Neural cell (in vitro differentiated cells): ENCODE measurements around the gene SLC50A1. TPM values are rescaled to one million over a fixed set of nuclear protein-coding genes. Genes with fewer than 3 reads are reported as not detected.

Experiments
- H2AFZ ChIP-seq: fragments of 200-600, 300-800 bp; sonication (generic), shearing (Covaris generic); 2 replicates; pipeline ENCODE4 v1.6.0; 2014; ENCODE audit warnings: low read depth, mild to moderate bottlenecking, antibody characterized with exemption, low read length, moderate library complexity
- H3F3A ChIP-seq: fragments of 200-600 bp; shearing (Covaris generic); 2 replicates; pipeline ENCODE4 v1.6.1; 2016; ENCODE audit warnings: mild to moderate bottlenecking, moderate library complexity, mixed read lengths, antibody characterized with exemption, low read length; ENCODE audit not compliant: insufficient read depth, poor library complexity, severe bottlenecking
- H3K27ac ChIP-seq: fragments of 200-600, 300-800 bp; sonication (generic), shearing (Covaris generic); 2 replicates; pipeline ENCODE4 v1.5.1; 2014; ENCODE audit warnings: mild to moderate bottlenecking, low read length, moderate library complexity
- H3K27me3 ChIP-seq: fragments of 300-800, 200-600 bp; sonication (generic), shearing (Covaris generic); 2 replicates; pipeline ENCODE4 v1.6.0; 2014; ENCODE audit warnings: mild to moderate bottlenecking, low read depth, low read length, moderate library complexity; ENCODE audit not compliant: insufficient read depth
- H3K36me3 ChIP-seq: fragments of 300-800, 200-600 bp; sonication (generic), shearing (Covaris generic); 2 replicates; pipeline ENCODE4 v1.5.1; 2014; ENCODE audit warnings: mild to moderate bottlenecking, antibody characterized with exemption, low read length, moderate library complexity; ENCODE audit not compliant: insufficient read depth
- H3K4me2 ChIP-seq: fragments of 300-800, 200-600 bp; sonication (generic), shearing (Covaris generic); 2 replicates; pipeline ENCODE4 v1.6.0; 2014; ENCODE audit warnings: mild to moderate bottlenecking, low read length
- H3K4me3 ChIP-seq: fragments of 300-800, 200-600 bp; sonication (generic), shearing (Covaris generic); 2 replicates; pipeline ENCODE4 v1.5.1; 2014; ENCODE audit warnings: mild to moderate bottlenecking, low read length, moderate library complexity
- H3K79me2 ChIP-seq: fragments of 200-600 bp; shearing (Covaris generic); replicated peaks from 2 replicates; pipeline ENCODE4 v1.6.0; 2014; ENCODE audit warnings: mild to moderate bottlenecking, low read length, moderate library complexity; ENCODE audit not compliant: insufficient read depth
- H3K9ac ChIP-seq: fragments of 300-800, 200-600 bp; sonication (generic), shearing (Covaris generic); 2 replicates; pipeline ENCODE4 v1.6.1; 2016; ENCODE audit warnings: mild to moderate bottlenecking, low read length, mixed read lengths
- H3K9me2 ChIP-seq: fragments of 200-600 bp; shearing (Covaris generic); 2 replicates; pipeline ENCODE4 v1.6.1; 2016; ENCODE audit warnings: mild to moderate bottlenecking, low read length, mixed read lengths; ENCODE audit not compliant: insufficient read depth
- H3K9me3 ChIP-seq: fragments of 200-600, 300-800 bp; sonication (generic), shearing (Covaris generic); 2 replicates; pipeline ENCODE4 v1.6.1; 2016; ENCODE audit warnings: mild to moderate bottlenecking, mixed run types, low read length, moderate library complexity, mixed read lengths
- H4K20me1 ChIP-seq: fragments of 200-600 bp; shearing (Covaris generic); 2 replicates; pipeline ENCODE4 v1.6.1; 2016; ENCODE audit warnings: mild to moderate bottlenecking, mixed run types; ENCODE audit not compliant: insufficient read depth
- EP300 ChIP-seq: fragments of 450-650 bp; conservative IDR thresholded peaks from 2 replicates; pipeline ENCODE4 v1.6.1; 2014; ENCODE audit warnings: antibody characterized with exemption, mild to moderate bottlenecking, moderate library complexity; ENCODE audit not compliant: poor library complexity, severe bottlenecking
- EZH2 ChIP-seq: fragments of 200-600, 300-800 bp; shearing (Covaris generic), sonication (generic); IDR thresholded peaks from 2 replicates; pipeline ENCODE4 v1.6.1; 2014; ENCODE audit warnings: antibody characterized with exemption, low read length, borderline replicate concordance, mild to moderate bottlenecking; ENCODE audit not compliant: insufficient read depth, poor library complexity, severe bottlenecking
- MXI1 ChIP-seq: fragments of 450-650 bp; conservative IDR thresholded peaks from 2 replicates; pipeline ENCODE4 v1.6.1; 2014; ENCODE audit warnings: antibody characterized with exemption, mild to moderate bottlenecking; ENCODE audit not compliant: poor library complexity, severe bottlenecking
- POLR2AphosphoS5 ChIP-seq: IDR thresholded peaks from 2 replicates; pipeline ENCODE4 v1.6.1; 2012
- RAD21 ChIP-seq: fragments of 450-650 bp; conservative IDR thresholded peaks from 2 replicates; pipeline ENCODE4 v1.6.1; 2014; ENCODE audit warnings: antibody characterized with exemption, mild to moderate bottlenecking, moderate library complexity
- SMC3 ChIP-seq: fragments of 450-650 bp; conservative IDR thresholded peaks from 2 replicates; pipeline ENCODE4 v1.6.1; 2014; ENCODE audit warnings: antibody characterized with exemption, mild to moderate bottlenecking, moderate library complexity; ENCODE audit not compliant: poor library complexity
- TAF1 ChIP-seq: IDR thresholded peaks from 2 replicates; pipeline ENCODE4 v1.6.1; 2012; ENCODE audit warnings: low read depth
- polyA plus RNA-seq: library from polyadenylated mRNA; depleted of rRNA; stranded (reverse); fragments of >200 nt; gene quantifications from 2 replicates; pipeline ENCODE4 v1.2.3, GENCODE V29; 2014
- TF ChIP-seq, protein P1 (sequence below): fragments of 450-650 bp; IDR thresholded peaks from 2 replicates; pipeline ENCODE4 v1.5.1; 2014; ENCODE audit warnings: antibody characterized with exemption, mild to moderate bottlenecking, moderate library complexity; ENCODE audit not compliant: poor library complexity, severe bottlenecking
- TF ChIP-seq, protein P2 (sequence below): IDR thresholded peaks from 2 replicates; pipeline ENCODE4 v1.6.1; 2012; ENCODE audit warnings: borderline replicate concordance

The SLC50A1 gene
- polyA plus RNA-seq, 1 donor from 2014 or later = 12.6 TPM

DNA sequence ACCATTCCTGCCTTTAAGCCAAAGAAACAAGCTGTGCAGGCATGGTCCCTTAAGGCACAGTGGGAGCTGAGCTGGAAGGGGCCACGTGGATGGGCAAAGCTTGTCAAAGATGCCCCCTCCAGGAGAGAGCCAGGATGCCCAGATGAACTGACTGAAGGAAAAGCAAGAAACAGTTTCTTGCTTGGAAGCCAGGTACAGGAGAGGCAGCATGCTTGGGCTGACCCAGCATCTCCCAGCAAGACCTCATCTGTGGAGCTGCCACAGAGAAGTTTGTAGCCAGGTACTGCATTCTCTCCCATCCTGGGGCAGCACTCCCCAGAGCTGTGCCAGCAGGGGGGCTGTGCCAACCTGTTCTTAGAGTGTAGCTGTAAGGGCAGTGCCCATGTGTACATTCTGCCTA is 1.3 kb upstream of the SLC50A1 start:
- H3K27me3 ChIP-seq = no peaks in the 10 kb centered on the region
- no peaks in the 10 kb centered on the region for H3K9me3 ChIP-seq
- no peaks in the 10 kb centered on the region for H3F3A ChIP-seq
- H3K27ac ChIP-seq = no peak overlapping the region
- peak overlapping the region; percentile 83 for H3K4me2 ChIP-seq
- H3K36me3 ChIP-seq = no peaks in the 10 kb centered on the region
- no peaks in the 10 kb centered on the region for H4K20me1 ChIP-seq
- H3K79me2 ChIP-seq = peaks cover 5% of the 10 kb centered on the region
- TF ChIP-seq, protein P1, sequence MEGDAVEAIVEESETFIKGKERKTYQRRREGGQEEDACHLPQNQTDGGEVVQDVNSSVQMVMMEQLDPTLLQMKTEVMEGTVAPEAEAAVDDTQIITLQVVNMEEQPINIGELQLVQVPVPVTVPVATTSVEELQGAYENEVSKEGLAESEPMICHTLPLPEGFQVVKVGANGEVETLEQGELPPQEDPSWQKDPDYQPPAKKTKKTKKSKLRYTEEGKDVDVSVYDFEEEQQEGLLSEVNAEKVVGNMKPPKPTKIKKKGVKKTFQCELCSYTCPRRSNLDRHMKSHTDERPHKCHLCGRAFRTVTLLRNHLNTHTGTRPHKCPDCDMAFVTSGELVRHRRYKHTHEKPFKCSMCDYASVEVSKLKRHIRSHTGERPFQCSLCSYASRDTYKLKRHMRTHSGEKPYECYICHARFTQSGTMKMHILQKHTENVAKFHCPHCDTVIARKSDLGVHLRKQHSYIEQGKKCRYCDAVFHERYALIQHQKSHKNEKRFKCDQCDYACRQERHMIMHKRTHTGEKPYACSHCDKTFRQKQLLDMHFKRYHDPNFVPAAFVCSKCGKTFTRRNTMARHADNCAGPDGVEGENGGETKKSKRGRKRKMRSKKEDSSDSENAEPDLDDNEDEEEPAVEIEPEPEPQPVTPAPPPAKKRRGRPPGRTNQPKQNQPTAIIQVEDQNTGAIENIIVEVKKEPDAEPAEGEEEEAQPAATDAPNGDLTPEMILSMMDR = no peak
- no peak for TF ChIP-seq TAF1
- TF ChIP-seq EZH2 = no peak
- TF ChIP-seq POLR2AphosphoS5 = no peak
- TF ChIP-seq RAD21 = no peak
- TF ChIP-seq MXI1 = no peak
- no peaks in the 10 kb centered on the region for H3K9me2 ChIP-seq
- H2AFZ ChIP-seq = no peak overlapping the region
- peak overlapping the region; percentile 76 for H3K4me3 ChIP-seq
- no peak overlapping the region for H3K9ac ChIP-seq

DNA sequence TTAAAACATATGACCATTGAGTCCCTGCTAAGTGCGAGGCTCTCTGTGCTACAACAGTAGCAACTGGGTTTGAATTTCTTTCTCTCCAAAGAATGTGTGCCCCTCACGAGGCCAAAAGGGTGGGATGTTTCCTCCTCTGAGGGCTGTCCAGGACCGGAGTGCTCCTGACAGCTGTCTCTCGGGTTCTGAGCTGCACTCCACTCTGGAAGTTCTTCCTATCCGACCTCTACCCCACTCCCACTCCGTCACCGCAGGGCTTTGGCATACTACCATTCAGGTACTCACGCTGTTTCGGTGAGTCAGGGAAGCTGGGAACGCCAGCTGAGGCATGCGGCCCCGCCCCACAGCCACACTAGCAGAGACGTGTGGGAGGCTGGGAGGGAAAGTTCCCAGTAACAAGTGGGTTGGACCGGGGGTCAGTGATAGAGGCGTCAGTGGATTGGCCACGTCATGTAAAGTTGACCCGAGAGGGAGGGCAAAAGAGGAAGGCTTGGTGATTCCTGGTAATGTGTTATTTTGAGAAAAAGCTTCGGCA is 705 bp upstream of the SLC50A1 start:
- Histone ChIP-seq H3K79me2 (peaks cover 10% of the 10 kb centered on the region), H3K4me2 (peak overlapping the region; percentile 83), H3K27me3 (no peaks in the 10 kb centered on the region), H3K9me2 (no peaks in the 10 kb centered on the region), H3K4me3 (peak overlapping the region; percentile 76), H3F3A (no peaks in the 10 kb centered on the region), H3K9me3 (no peaks in the 10 kb centered on the region), H3K9ac (peak overlapping the region; percentile 95), H3K27ac (peak overlapping the region; percentile 96), H2AFZ (peak overlapping the region; percentile 89), H4K20me1 (no peaks in the 10 kb centered on the region), H3K36me3 (no peaks in the 10 kb centered on the region)
- TF ChIP-seq SMC3 (no peak), EP300 (no peak)

DNA sequence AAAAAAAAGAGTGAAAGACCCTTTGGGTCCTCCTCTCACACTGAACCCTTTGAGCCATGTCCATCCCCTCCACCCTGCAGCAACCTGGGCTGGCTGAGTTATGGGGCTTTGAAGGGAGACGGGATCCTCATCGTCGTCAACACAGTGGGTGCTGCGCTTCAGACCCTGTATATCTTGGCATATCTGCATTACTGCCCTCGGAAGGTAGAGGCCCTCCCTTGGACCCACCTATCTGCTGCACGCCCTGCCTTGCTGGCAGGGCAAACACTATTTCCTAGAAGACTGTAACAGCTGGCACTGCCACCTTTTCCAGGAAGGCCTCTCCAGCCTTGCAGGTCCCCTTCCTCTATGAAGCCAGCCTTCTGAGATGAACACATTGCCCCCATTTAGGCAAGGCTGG is 1.1 kb downstream of the SLC50A1 start:
- H3K9ac ChIP-seq = peak overlapping the region; percentile 38
- H3K9me2 ChIP-seq = no peaks in the 10 kb centered on the region
- peak overlapping the region; percentile 96 for H3K27ac ChIP-seq
- no peaks in the 10 kb centered on the region for H3K9me3 ChIP-seq
- H3K36me3 ChIP-seq = no peaks in the 10 kb centered on the region
- peak overlapping the region; percentile 76 for H3K4me3 ChIP-seq
- TF ChIP-seq EP300 (no peak), EZH2 (no peak), TAF1 (no peak), RAD21 (no peak), MXI1 (no peak), SMC3 (no peak), POLR2AphosphoS5 (no peak)
- TF ChIP-seq, protein P2, sequence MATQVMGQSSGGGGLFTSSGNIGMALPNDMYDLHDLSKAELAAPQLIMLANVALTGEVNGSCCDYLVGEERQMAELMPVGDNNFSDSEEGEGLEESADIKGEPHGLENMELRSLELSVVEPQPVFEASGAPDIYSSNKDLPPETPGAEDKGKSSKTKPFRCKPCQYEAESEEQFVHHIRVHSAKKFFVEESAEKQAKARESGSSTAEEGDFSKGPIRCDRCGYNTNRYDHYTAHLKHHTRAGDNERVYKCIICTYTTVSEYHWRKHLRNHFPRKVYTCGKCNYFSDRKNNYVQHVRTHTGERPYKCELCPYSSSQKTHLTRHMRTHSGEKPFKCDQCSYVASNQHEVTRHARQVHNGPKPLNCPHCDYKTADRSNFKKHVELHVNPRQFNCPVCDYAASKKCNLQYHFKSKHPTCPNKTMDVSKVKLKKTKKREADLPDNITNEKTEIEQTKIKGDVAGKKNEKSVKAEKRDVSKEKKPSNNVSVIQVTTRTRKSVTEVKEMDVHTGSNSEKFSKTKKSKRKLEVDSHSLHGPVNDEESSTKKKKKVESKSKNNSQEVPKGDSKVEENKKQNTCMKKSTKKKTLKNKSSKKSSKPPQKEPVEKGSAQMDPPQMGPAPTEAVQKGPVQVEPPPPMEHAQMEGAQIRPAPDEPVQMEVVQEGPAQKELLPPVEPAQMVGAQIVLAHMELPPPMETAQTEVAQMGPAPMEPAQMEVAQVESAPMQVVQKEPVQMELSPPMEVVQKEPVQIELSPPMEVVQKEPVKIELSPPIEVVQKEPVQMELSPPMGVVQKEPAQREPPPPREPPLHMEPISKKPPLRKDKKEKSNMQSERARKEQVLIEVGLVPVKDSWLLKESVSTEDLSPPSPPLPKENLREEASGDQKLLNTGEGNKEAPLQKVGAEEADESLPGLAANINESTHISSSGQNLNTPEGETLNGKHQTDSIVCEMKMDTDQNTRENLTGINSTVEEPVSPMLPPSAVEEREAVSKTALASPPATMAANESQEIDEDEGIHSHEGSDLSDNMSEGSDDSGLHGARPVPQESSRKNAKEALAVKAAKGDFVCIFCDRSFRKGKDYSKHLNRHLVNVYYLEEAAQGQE = no peak
- TF ChIP-seq, protein P1 = no peak
- no peak overlapping the region for H2AFZ ChIP-seq
- H3K4me2 ChIP-seq = no peak overlapping the region
- peaks cover 10% of the 10 kb centered on the region for H3K79me2 ChIP-seq
- no peaks in the 10 kb centered on the region for H3F3A ChIP-seq
- no peaks in the 10 kb centered on the region for H3K27me3 ChIP-seq
- H4K20me1 ChIP-seq = no peaks in the 10 kb centered on the region
